Stomach (tissue), 9 donors: Measurements from ENCODE around the gene SSR4. TPM values are rescaled to one million over a fixed set of nuclear protein-coding genes. Genes with fewer than 3 reads are reported as not detected.

Experiments used
- DNase-seq, 2 donors: peaks; one replicate each; pipeline versions ENCODE4 v3.0.0 to v3.0.0-alpha.2; 2013 to 2019
- H3K27ac ChIP-seq, 5 donors: fragments of 200-600 bp in 4 of 5; sonication (generic) in 4 of 5; one replicate each; pipeline ENCODE4 v1.5.1; 2013 to 2019; ENCODE audit warnings: mild to moderate bottlenecking in 1 of 5, moderate library complexity in 1 of 5
- H3K27me3 ChIP-seq, 3 donors: fragments of 200-600 bp; sonication (generic); one replicate each; pipeline ENCODE4 v1.5.1; 2017 to 2019; ENCODE audit warnings: mixed run types in 1 of 3
- H3K36me3 ChIP-seq, 4 donors: fragments of 200-600 bp; sonication (generic); 1 replicate in 3 of 4; 2 replicates in 1 of 4; pipeline ENCODE4 v1.5.1; 2016 to 2019
- H3K4me1 ChIP-seq, 4 donors: fragments of 200-600 bp; sonication (generic); one replicate each; pipeline ENCODE4 v1.5.1; 2016 to 2019
- H3K4me3 ChIP-seq, 4 donors: fragments of 200-600 bp; sonication (generic) in 3 of 4; one replicate each; pipeline ENCODE4 v1.5.1; 2016 to 2019; ENCODE audit warnings: mild to moderate bottlenecking in 1 of 4
- H3K9me3 ChIP-seq, 4 donors: fragments of 200-600 bp; sonication (generic); one replicate each; pipeline ENCODE4 v1.5.1; 2016 to 2019
- EP300 ChIP-seq: sonication (generic); formaldehyde crosslinking; IDR thresholded peaks from one replicate; pipeline ENCODE4 v1.6.1; 2017; ENCODE audit warnings: antibody characterized with exemption
- POLR2A ChIP-seq, 4 donors: fragments of 450-650 bp; IDR thresholded peaks; one replicate each; pipeline ENCODE4 v1.6.1; 2016; ENCODE audit warnings: antibody characterized with exemption in 4 of 4, control low read depth in 2 of 4, mild to moderate bottlenecking in 1 of 4, moderate library complexity in 1 of 4
- POLR2AphosphoS5 ChIP-seq, 3 donors: sonication (generic); formaldehyde crosslinking; IDR thresholded peaks; one replicate each; pipeline ENCODE4 v1.6.1; 2016; ENCODE audit warnings: antibody characterized with exemption in 3 of 3
- WGBS, 5 donors: extraction: QIAGEN DNeasy Blood & Tissue Kit in 3 of 5; methylation state at CpG; one replicate each; pipeline versions ENCODE4 v1.1.5 to v1.1.7; 2013 to 2018; 5-methylcytosine and 5-hydroxymethylcytosine counted together
- intact Hi-C: fragments of 100-400 bp; cut with DNase I; formaldehyde crosslinking; loops from one replicate; pipeline ENCODE4 v1.15.1; 2023; ENCODE audit warnings: low total_unique reads
- polyA plus RNA-seq, 3 donors: library from polyadenylated mRNA; stranded (reverse); fragments of 200-250 nt; gene quantifications; one replicate each; pipeline ENCODE4 v1.2.3, GENCODE V29; 2013
- total RNA-seq, 5 donors: library from RNA; depleted of rRNA; stranded (reverse); fragments of >200 nt; gene quantifications; one replicate each; pipeline versions ENCODE4 v1.1.0 to v1.2.3, GENCODE V29; 2014 to 2016
- TF ChIP-seq, protein P1 (sequence below), 7 experiments: fragments of 450-650 bp in 4 of 7; fragments of 200-600 bp in 3 of 7; sonication (generic) in 3 of 7; IDR thresholded peaks; one replicate each; pipeline ENCODE4 v1.5.1; 2016 to 2019; ENCODE audit warnings: antibody characterized with exemption in 7 of 7, control low read depth in 2 of 7, mild to moderate bottlenecking in 1 of 7
- donor health status: healthy with polysubstance abuse.
- donor health status: Bipolar disorder and iron deficiency.
- donor health status: healthy.

SSR4 gene
- total and polyA plus RNA-seq, 8 donors: 13.9 to 717 (median 174) TPM

DNA sequence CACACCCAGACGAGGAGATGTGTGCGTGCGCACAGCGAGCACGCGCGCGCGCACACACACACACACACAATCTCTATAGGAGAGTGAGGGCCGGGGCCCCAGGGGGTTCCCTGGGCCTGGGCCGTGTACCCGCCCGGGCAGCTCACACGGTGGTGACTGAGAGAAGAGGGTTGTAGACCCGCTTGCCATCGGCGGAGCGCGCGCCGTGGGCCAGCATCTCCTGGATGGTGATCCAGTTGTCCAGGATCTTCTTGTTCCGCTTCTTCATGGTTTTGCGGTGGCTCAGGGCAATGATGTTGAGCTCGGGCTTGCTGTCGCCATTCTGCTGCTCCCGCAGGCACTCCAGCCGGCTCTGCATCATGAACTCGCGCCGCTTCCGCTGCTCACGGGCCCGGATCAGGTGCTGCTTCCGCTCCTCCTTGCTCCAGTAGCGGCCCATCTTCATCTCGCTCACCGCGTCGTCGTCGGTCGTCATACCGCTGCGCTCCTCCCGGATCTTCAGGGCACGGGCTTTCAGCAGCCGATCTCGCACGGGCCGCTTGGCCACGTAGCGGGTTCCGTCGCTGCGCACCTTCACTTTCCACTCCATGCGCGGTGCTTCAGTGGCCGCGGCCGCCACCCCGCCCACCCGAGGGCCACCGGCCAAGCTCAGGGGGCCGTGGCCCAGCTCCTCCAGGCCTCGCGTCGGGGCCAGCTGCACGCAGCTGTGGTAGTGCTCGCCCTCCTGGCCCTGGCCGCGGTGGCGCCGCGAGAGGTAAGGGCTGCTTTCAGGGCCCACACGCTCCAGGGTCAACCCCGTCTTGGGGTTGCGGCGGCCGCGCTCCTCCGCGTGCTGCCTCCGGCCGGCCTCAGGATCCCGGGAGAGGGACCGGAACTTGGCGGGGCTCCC lies 9.0 kb downstream of the SSR4 start:
- TF ChIP-seq, protein P1, sequence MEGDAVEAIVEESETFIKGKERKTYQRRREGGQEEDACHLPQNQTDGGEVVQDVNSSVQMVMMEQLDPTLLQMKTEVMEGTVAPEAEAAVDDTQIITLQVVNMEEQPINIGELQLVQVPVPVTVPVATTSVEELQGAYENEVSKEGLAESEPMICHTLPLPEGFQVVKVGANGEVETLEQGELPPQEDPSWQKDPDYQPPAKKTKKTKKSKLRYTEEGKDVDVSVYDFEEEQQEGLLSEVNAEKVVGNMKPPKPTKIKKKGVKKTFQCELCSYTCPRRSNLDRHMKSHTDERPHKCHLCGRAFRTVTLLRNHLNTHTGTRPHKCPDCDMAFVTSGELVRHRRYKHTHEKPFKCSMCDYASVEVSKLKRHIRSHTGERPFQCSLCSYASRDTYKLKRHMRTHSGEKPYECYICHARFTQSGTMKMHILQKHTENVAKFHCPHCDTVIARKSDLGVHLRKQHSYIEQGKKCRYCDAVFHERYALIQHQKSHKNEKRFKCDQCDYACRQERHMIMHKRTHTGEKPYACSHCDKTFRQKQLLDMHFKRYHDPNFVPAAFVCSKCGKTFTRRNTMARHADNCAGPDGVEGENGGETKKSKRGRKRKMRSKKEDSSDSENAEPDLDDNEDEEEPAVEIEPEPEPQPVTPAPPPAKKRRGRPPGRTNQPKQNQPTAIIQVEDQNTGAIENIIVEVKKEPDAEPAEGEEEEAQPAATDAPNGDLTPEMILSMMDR (IDR thresholded peaks at IDR 0.05): no peak
- no peak for TF ChIP-seq POLR2A (IDR thresholded peaks at IDR 0.05)
- no peak for TF ChIP-seq POLR2AphosphoS5 (IDR thresholded peaks at IDR 0.05)
- H3K4me3 ChIP-seq: no peak overlapping the region
- peaks cover 0 to 4% (median 0%) of the 10 kb centered on the region in 4 donors for H3K9me3 ChIP-seq
- 94 to 98% (median 95%) methylated on average over 12 to 87 of the region's 87 CpGs for WGBS, 5 donors
- peaks cover 0 to 15% (median 9%) of the 10 kb centered on the region in 4 donors for H3K36me3 ChIP-seq
- H3K27me3 ChIP-seq: no peaks in the 10 kb centered on the region
- no peak overlapping the region for H3K27ac ChIP-seq
- DNase-seq: no peak
- intact Hi-C loops: no loop called here
- no peaks in the 10 kb centered on the region for H3K4me1 ChIP-seq

- Histone ChIP-seq H3K36me3 (peaks cover 0 to 8% (median 3%) of the 10 kb centered on the region in 4 donors), H3K4me3 (no peak overlapping the region), H3K27me3 (no peaks in the 10 kb centered on the region), H3K27ac (no peak overlapping the region), H3K4me1 (no peaks in the 10 kb centered on the region), H3K9me3 (no peaks in the 10 kb centered on the region)
- 93 to 95% (median 95%) methylated on average over 20 to 34 of the region's 34 CpGs; no CpG with 5 or more reads in 1 of the 5 donors for WGBS, 5 donors
- DNase-seq: no peak
- TF ChIP-seq, protein P1 (IDR thresholded peaks at IDR 0.05): no peak
- TF ChIP-seq POLR2A (IDR thresholded peaks at IDR 0.05) (no peak), EP300 (no peak), POLR2AphosphoS5 (IDR thresholded peaks at IDR 0.05) (no peak)
- intact Hi-C loops: no loop called here
Observed at GRCh38 chrX:153804100-153804595, 9.7 kb downstream of the SSR4 start.

DNA sequence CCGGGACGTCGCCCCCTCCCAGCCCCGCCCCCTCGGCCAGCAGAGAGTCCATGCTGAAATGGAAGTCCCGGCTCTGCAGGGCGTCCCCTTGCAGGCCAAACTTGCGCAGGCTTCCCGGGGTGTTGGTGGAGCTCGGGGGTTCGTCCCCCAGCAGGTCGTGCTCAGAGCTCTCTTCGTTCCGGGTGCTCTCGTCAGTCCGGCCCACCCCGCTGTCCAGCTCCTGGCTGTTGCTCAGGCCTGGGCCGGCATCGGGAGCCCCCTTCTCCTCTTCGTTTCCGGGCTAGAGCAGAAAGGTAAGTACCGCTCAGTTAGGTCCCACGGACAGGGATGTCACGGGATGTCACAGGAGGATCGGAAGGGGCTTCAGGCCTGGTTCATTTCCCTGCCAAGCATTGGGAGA lies 10.2 kb downstream of the SSR4 start:
- H3K4me3 ChIP-seq: no peak overlapping the region
- intact Hi-C loops: no loop called here
- WGBS, 5 donors: 89 to 94% (median 92%) methylated on average over 9 to 25 of the region's 25 CpGs
- no peak for DNase-seq
- peaks cover 0 to 5% (median 0%) of the 10 kb centered on the region in 4 donors for H3K36me3 ChIP-seq
- no peaks in the 10 kb centered on the region for H3K9me3 ChIP-seq
- H3K27me3 ChIP-seq: no peaks in the 10 kb centered on the region
- no peaks in the 10 kb centered on the region for H3K4me1 ChIP-seq
- TF ChIP-seq POLR2AphosphoS5 (IDR thresholded peaks at IDR 0.05): no peak
- no peak for TF ChIP-seq POLR2A (IDR thresholded peaks at IDR 0.05)
- TF ChIP-seq, protein P1 (IDR thresholded peaks at IDR 0.05): no peak
- TF ChIP-seq EP300: no peak
- no peak overlapping the region for H3K27ac ChIP-seq

DNA sequence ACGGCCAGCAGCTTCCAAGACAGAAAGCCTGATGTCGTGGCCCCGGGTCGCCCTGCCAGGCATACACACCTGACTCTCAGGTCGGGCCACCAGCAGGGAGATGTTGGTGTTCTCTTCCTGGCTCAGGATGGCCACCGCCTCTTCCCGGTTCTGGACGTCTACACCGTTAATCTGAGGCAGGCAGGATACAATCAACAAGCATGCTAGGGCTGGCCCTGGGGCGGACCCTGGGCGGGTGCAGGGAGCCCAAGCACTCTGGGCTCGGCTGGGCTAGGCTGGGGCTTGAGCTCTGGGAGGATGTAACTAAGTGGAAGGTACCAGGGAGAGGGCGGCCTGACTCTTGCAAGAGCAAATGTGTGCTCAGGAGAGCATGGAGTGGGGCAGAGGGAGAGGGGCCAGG lies 11.0 kb downstream of the SSR4 start:
- WGBS, 5 donors: 60 to 92% (median 81%) methylated on average over 2 to 13 of the region's 13 CpGs
- Histone ChIP-seq H3K36me3 (peaks cover 0 to 5% (median 0%) of the 10 kb centered on the region in 4 donors), H3K4me1 (no peaks in the 10 kb centered on the region), H3K9me3 (peaks cover 0 to 7% (median 0%) of the 10 kb centered on the region in 4 donors), H3K27ac (no peak overlapping the region), H3K4me3 (no peak overlapping the region), H3K27me3 (no peaks in the 10 kb centered on the region)
- no peak for DNase-seq
- no peak for TF ChIP-seq EP300
- intact Hi-C loops: no loop called here
